GM20431 (cell line): ENCODE data around the gene RPTOR.
"Not testable (repeated sequence)": the region's sequence is repeated elsewhere in the genome, so short reads cannot be mapped to it uniquely, and the experiment has no call there.

ENCODE experiments used
- in situ Hi-C: fragments of 300-500 bp; cut with MseI, MboI; formaldehyde crosslinking; loops from one replicate; pipeline ENCODE4 v1.15.0; 2020; ENCODE audit warnings: low sequenced_read_pairs; ENCODE audit not compliant: unreplicated experiment

Gene RPTOR

GRCh38 chr17:80676096-80676466 is 131.4 kb downstream of the RPTOR start:
- in situ Hi-C loops: no loop called here

GRCh38 chr17:80676564-80676963 is 131.9 kb downstream of the RPTOR start:
- in situ Hi-C loops: no loop called here

GRCh38 chr17:80677214-80677756 is 132.6 kb downstream of the RPTOR start:
- in situ Hi-C loops: no loop called here

GRCh38 chr17:80679816-80680215 is 135.2 kb downstream of the RPTOR start:
- in situ Hi-C loops: no loop called here

- in situ Hi-C loops: no loop called here
These were observed 136.6 kb downstream of the RPTOR start for GRCh38 chr17:80681215-80681614.

DNA sequence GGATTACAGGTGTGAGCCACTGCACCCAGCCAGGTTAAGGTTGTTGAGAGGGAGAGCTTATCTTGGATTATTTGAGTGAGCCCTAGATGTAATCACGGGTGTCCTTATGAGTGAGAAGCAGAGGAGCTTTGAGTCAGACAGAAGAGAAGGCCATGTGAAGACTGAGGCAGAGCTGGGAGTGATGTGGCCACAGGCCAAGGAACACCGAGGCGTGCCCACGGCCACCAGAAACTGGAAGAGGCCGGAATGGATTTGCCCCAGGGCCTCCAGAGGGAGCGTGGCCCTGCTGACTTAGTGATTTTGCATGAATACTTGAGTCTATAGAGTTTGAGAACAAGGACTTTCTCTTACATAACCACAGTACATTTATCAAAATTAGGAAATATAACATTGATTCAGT is 137.7 kb downstream of the RPTOR start:
- in situ Hi-C loops: no loop called here

GRCh38 chr17:80683625-80684104 is 139.0 kb downstream of the RPTOR start:
- in situ Hi-C loops: no loop called here

- in situ Hi-C loops: no loop called here
These were observed 143.2 kb downstream of the RPTOR start for GRCh38 chr17:80687839-80688238.

- in situ Hi-C loops: no loop called here
These were observed 144.5 kb downstream of the RPTOR start for GRCh38 chr17:80689129-80689619.

- in situ Hi-C loops: no loop called here
These were observed 147.1 kb downstream of the RPTOR start for GRCh38 chr17:80691784-80692183.

DNA sequence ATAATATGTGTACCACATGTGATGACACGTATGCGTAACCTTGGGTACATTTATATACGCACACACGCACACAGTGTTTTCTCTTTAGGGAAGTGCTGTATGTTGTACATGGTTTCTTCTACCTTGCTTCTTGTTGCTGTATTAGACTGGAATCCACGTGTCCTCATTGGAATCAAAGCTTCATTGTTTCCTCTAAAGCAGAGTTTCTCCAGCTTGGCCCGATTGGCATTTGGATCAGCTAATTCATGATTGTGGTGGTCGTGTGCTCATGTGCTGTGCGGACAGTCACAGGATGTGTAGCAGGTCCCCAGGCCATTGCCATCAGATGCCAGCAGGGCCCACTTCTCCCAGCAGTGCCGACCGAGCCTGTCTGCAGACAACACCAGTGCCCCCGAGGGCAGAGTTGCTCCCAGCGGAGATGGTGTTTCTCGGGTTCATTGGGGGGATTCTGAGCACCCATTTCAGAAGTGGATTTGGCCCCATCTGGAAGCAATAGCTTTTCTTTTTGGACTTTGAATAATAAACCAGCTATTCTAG is 148.4 kb downstream of the RPTOR start:
- in situ Hi-C loops: no loop called here

GRCh38 chr17:80693511-80693910 is 148.9 kb downstream of the RPTOR start:
- in situ Hi-C loops: no loop called here

DNA sequence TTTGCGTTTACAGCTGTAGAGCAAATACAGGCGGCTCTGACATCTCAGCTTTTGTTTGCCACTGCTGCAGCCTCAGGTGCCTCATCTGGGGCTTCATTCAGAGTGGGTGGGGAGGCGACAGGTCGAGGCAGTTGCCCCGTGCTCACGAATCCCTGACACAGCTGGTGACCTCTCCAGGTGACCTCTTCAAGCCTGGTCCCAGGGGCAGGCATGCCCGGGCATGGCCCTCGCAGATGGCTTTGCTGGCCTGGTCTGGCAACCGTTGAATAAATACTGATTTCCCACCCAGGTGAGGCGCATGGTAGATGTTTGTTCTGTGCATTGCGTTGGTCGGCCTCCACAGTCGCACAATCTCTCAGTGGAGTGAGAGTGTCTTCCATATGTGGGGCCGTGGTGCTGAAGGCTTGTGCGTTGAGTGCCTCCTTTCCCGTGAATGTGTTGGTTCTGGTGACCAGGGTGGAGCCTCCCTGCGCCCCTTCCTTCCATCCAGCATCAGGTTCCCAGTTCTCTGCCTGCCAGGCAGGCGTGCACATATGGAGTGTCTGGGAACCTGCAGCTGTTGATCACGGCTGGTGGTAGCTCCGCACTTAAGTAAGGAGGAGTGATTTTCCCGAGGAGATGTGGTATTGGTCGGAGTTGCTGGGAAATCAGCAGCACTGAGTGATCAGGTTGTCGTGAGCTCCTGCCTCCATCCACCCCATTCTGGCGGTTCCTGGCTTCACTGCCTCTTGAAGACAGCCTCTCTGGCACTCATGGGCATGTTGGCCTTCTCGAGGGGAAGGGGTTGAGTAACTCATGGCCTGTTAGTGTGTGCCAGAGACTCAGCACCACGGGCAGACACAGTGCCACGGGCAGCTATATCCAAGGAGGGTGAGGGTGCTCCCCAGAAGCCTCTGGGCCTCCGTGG is 149.7 kb downstream of the RPTOR start:
- in situ Hi-C loops: no loop called here

GRCh38 chr17:80694992-80695912 is 150.6 kb downstream of the RPTOR start:
- in situ Hi-C loops: no loop called here

- in situ Hi-C loops: no loop called here
These were observed 151.3 kb downstream of the RPTOR start for GRCh38 chr17:80695979-80696378.

- in situ Hi-C loops: no loop called here
These were observed 151.8 kb downstream of the RPTOR start for GRCh38 chr17:80696456-80696855.

GRCh38 chr17:80696964-80697363 is 152.3 kb downstream of the RPTOR start:
- in situ Hi-C loops: no loop called here

- in situ Hi-C loops: no loop called here
These were observed 153.7 kb downstream of the RPTOR start for GRCh38 chr17:80698297-80698696.

DNA sequence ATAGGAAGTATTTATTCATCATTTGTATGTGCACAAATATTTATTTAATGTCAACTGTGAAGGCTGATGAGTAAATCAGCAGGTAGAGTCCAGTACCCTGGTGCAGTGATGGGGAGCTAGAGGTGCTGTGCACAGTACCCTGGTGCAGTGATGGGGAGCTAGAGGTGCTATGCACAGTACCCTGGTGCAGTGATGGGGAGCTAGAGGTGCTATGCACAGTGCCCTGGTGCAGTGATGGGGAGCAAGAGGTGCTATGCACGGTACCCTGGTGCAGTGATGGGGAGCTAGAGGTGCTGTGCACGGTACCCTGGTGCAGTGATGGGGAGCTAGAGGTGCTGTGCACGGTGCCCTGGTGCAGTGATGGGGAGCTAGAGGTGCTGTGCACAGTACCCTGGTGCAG is 154.6 kb downstream of the RPTOR start:
- in situ Hi-C loops: not testable (repeated sequence)

- in situ Hi-C loops: no loop called here
These were observed 157.1 kb downstream of the RPTOR start for GRCh38 chr17:80701730-80702129.
